ENCODE results near the gene VWA2. TPM values are rescaled to one million over a fixed set of nuclear protein-coding genes. Genes with fewer than 3 reads are reported as not detected.

Gene VWA2
- total RNA-seq, 4 donors from 2014 or later, result 0.09 to 1.4 (median 0.48) TPM; not detected in 1

DNA sequence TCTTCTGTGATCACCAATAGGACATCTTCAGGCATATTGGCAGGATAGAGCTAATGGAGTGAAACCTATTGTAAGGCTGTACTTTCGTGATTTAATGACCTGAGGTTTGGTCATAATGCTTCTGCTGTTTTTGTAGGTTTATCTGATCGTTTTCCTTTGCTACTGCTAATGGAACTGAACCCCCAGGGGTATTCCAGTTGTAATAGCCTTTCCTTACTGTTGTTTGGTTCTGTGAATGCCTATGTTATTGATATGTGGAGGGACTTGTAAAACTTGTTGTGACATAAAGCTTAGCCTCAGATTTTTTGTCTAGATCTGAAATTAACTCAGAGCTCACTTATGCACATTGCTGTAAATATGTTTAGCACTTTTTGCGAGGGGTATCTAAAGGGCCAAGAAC, 10.9 kb upstream of the VWA2 start:
- no peak for ATAC-seq (ENCODE audit: low FRiP score)
- TF ChIP-seq, protein P1, sequence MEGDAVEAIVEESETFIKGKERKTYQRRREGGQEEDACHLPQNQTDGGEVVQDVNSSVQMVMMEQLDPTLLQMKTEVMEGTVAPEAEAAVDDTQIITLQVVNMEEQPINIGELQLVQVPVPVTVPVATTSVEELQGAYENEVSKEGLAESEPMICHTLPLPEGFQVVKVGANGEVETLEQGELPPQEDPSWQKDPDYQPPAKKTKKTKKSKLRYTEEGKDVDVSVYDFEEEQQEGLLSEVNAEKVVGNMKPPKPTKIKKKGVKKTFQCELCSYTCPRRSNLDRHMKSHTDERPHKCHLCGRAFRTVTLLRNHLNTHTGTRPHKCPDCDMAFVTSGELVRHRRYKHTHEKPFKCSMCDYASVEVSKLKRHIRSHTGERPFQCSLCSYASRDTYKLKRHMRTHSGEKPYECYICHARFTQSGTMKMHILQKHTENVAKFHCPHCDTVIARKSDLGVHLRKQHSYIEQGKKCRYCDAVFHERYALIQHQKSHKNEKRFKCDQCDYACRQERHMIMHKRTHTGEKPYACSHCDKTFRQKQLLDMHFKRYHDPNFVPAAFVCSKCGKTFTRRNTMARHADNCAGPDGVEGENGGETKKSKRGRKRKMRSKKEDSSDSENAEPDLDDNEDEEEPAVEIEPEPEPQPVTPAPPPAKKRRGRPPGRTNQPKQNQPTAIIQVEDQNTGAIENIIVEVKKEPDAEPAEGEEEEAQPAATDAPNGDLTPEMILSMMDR (IDR thresholded peaks at IDR 0.05), result no peak
- no peak for DNase-seq (ENCODE audit: low spot score)

DNA sequence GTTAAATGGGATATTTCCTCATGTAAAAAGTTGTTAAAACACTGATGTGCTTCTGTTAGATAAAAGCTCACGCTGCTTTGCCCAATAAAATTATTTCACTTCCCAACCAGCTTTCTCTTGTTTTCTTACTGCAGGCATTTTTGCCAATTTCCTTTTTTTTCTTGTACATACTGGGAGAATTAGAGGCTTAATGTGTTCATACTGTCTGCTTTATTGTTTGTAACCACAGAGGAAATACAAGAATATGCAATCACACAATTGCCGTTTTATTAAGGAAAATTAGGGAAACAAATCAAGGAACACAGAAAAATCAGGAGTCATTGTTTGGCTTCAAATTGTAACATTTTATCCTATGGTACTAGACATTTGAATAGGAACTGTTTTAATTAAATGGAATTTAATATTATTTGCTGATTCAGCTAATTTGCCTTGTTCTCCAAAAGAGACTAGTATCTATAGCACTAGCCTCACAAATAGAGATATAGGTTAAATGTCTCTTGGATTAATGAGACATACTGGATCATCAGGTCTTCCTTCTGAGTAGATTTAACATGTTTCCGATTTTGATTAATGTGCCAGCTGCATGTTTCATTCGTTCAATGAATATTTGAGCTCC, 6.4 kb upstream of the VWA2 start:
- DNase-seq (ENCODE audit: low spot score) (no peak), ATAC-seq (ENCODE audit: low FRiP score) (no peak)
- TF ChIP-seq, protein P1 (IDR thresholded peaks at IDR 0.05), result no peak

DNA sequence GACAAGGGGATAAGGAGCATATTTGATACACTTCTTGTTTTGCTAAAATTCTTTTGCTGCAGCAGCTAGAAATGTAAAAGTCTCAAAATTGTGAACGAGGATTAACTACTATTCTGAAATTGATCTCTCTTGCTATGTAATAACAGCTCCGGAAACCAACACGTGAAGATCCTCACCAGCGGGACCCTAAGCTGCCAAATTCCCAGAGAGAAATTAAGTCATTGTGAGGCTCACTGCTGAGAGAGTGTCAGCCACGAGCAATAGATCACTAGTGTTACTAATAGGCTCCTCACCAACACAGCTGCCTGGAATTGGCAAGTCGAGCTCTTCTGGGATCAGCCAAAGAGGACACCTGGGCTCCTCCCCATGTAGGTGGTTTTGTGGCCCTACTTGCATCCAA, 5.6 kb upstream of the VWA2 start:
- DNase-seq (ENCODE audit: low spot score), result no peak
- TF ChIP-seq, protein P1 (IDR thresholded peaks at IDR 0.05), result no peak
- no peak for ATAC-seq (ENCODE audit: low FRiP score)

DNA sequence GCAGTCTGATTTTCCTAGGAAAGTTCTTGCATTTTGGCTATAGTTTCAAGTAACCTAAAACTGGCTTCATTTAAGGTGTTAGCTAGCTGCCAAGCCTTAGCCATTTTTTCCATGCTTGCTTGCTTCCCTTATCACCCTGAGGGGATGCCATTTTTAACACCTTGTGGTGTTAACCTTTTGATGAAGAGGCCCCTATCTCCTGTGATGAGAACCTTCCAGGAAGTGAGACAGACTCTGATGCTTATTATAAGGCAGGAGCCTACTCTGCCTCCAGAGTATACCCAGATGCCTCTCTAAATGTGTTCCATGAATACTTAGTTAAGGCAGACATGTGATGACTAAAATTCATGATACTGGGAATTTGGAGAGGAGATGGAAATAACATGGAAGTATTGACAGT, 4.9 kb upstream of the VWA2 start:
- DNase-seq (ENCODE audit: low spot score) (no peak), ATAC-seq (ENCODE audit: low FRiP score) (no peak)
- TF ChIP-seq, protein P1 (IDR thresholded peaks at IDR 0.05), result no peak

DNA sequence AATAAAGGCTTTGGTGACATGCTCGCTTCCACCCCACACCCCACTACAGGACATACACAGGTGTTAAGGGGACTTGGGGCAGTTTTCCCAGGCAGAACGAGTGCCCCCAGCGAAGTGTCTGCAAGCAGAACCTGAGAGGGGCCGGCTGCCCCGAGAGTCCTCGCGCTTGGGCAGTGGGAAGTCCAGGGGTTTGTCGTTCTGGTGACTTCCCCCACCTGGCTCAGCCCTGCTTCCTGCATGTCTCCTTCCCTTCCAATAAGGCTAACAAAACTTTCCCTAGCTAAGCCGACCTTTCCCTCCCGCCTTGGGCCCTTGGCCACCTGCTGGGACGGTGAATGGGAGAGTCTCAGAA, 916 bp downstream of the VWA2 start:
- ATAC-seq (ENCODE audit: low FRiP score) (no peak), DNase-seq (ENCODE audit: low spot score) (no peak)
- TF ChIP-seq, protein P1 (IDR thresholded peaks at IDR 0.05), result no peak

DNA sequence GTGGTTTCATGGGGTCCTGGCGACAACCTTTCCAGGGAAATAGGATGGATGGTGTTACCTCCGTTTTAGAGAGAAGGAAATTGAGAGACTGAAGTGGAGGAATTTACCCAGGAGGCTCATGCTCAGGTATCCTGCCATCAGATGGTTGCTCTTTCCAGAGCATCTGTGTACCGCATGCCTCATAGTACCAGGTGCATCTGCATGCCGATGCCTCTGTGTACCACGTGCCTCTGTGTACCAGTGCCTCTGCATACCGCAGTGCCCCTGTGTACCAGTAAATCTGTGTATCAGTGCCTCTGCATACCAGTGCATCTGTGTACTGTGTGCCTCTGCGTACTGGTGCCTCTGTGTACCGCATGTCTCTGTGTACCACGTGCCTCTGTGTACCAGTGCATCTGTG, 3.2 kb downstream of the VWA2 start:
- TF ChIP-seq, protein P1 (IDR thresholded peaks at IDR 0.05), result no peak
- ATAC-seq (ENCODE audit: low FRiP score), result no peak
- no peak for DNase-seq (ENCODE audit: low spot score)

DNA sequence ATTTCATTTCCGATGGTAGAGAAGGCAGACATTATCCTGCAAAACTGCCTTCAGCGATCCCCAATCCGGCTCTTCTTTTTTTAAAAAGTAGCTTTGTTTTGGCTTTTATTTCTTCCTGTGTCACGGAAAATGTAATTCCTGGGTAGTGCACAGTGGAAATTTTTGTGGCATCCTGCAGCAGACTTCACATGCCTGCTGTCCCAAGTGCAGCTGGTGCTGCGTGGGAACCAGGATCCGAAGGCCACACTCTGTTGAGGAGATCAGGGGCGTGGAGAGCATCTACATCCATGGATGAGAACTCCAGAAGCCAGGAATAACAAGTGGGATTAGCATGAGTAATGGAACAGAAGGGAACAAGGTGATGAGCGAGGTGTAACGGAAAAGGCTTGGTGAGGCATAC, 4.6 kb downstream of the VWA2 start:
- DNase-seq (ENCODE audit: low spot score) (no peak), ATAC-seq (ENCODE audit: low FRiP score) (no peak)
- TF ChIP-seq, protein P1 (IDR thresholded peaks at IDR 0.05), result no peak
